ENCODE measurements around the gene DUSP2.

The DUSP2 gene

DNA sequence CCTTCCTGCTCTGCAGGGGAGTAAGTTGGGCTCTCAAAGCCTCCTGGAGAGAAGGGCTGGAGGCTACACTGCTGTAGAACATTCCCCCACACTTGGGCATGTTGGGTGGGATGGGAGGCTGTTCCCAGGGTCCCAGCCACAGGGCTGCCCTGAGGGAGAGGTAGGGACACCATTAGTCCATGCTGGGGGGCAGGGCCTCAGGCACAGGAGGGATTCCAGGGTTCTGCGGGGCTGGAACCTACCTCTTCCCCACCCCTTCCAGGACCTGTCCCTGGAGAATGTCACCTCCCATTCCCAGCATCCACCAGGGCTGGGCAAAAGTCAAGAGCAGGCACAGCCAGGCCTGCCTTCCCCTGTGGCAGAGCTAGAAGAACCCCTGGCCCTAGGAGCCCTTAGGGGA is 21.9 kb downstream of the DUSP2 start:
- H3K27me3 Mint-ChIP-seq = peaks cover 49% of the 10 kb centered on the region
- no peak overlapping the region for H3K27ac Mint-ChIP-seq
- peaks cover 60% of the 10 kb centered on the region for H3K4me1 Mint-ChIP-seq (ENCODE audit: low read depth)
- H3K36me3 Mint-ChIP-seq (ENCODE audit: low read depth) = no peaks in the 10 kb centered on the region
- no peaks in the 10 kb centered on the region for H3K9me3 Mint-ChIP-seq
- no peak overlapping the region for H3K4me3 Mint-ChIP-seq
- intact Hi-C loops (cut with micrococcal nuclease) = no loop called here

DNA sequence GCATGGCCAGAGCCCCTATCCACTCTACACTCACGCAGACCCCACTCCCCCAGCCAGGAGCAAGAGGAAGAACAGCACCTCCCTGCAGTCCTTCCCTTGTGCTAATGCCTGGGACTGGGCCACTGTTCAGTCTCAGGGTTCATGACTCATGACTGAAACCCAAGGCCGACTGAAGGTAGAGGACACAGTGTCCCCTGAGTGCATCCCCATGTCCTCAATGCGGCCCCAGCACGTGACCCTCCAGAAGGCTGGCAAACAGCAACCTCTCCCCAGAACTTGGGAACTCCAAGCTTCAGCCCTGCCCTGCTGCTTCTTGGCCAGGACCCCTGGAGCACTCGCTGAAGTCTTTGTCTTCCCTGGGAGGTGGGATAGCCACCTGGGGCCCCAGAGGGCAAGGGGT is 22.8 kb downstream of the DUSP2 start:
- H3K36me3 Mint-ChIP-seq (ENCODE audit: low read depth) = no peaks in the 10 kb centered on the region
- H3K4me1 Mint-ChIP-seq (ENCODE audit: low read depth) = peaks cover 66% of the 10 kb centered on the region
- H3K27ac Mint-ChIP-seq = no peak overlapping the region
- no peaks in the 10 kb centered on the region for H3K9me3 Mint-ChIP-seq
- intact Hi-C loops (cut with micrococcal nuclease) = no loop called here
- peaks cover 58% of the 10 kb centered on the region for H3K27me3 Mint-ChIP-seq
- H3K4me3 Mint-ChIP-seq = no peak overlapping the region

DNA sequence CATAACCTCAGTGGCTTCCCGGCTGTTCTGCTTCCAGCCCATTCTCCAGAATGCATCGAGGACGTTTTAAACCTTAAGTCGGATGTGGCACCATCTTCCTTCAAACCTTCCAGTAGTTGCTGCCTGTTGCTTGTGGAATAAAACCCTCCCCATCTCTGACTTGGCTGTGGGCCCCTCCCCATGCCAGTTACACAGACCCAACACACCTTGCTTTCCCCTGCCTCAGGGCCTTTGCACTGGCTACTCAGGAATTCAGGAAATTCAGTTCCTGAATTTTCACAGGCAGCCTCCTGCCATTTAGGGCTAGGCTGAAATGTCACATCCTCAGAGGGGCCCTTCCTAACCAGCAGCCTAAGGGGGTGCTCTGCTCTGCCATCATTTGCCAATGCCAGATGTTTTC is 23.8 kb downstream of the DUSP2 start:
- H3K27me3 Mint-ChIP-seq = peaks cover 63% of the 10 kb centered on the region
- intact Hi-C loops (cut with micrococcal nuclease) = no loop called here
- H3K4me3 Mint-ChIP-seq = no peak overlapping the region
- no peak overlapping the region for H3K27ac Mint-ChIP-seq
- no peaks in the 10 kb centered on the region for H3K9me3 Mint-ChIP-seq
- H3K4me1 Mint-ChIP-seq (ENCODE audit: low read depth) = peaks cover 67% of the 10 kb centered on the region
- no peaks in the 10 kb centered on the region for H3K36me3 Mint-ChIP-seq (ENCODE audit: low read depth)

DNA sequence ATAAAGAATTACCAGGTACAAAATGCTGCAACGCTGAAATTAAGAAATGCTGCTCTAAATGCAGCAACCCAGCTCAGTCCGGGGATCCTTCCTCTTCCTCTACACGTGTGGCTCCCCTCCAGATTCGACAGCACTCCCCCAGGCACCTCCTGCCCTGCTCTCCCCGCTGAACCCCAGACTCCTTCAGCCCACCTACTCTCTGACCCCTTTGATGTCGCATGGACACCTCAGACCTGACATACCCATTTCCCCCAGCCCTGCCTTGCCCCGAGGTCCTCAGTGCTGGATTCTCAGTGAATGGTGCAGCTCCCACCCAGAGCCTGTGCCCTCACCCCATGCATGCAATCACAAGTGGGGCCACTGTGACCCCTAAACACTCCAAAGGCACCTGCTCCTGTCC is 24.2 kb downstream of the DUSP2 start:
- Mint-ChIP-seq H3K4me3 (no peak overlapping the region), H3K9me3 (no peaks in the 10 kb centered on the region), H3K27ac (no peak overlapping the region), H3K4me1 (ENCODE audit: low read depth) (peaks cover 71% of the 10 kb centered on the region), H3K36me3 (ENCODE audit: low read depth) (no peaks in the 10 kb centered on the region), H3K27me3 (peaks cover 67% of the 10 kb centered on the region)
- intact Hi-C loops (cut with micrococcal nuclease) = no loop called here

DNA sequence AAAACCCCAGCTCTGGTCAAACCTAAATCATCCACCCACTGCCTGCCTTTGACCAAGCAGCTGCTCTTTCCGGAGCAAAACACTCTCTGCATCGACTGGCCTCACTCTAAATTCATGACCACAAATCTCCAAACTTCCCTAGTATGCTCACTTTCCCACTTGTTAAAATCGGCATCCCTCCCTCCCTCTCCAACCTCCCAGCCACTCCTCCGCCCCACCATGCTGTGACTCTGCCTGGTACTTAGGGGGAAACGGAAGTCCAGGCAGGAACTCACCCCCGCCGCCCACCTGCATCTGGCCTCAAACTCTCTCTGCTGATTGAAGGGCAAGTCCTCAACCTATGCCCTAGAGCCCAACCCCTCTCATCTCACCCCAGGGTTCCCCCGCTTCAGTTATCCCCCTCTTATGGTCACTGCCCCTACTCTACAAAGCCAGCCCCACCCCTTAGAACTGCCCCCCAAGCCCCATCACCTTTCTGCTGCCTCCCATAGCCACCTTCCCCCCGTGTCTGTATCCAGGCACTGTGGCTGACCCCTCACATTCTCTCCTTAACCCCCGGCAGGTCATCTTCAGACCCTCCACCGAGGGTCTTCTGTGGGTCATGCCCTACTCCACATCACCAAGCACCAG is 25.0 kb downstream of the DUSP2 start:
- Mint-ChIP-seq H3K4me3 (no peak overlapping the region), H3K27me3 (peaks cover 73% of the 10 kb centered on the region), H3K27ac (peak overlapping the region; percentile 25), H3K9me3 (no peaks in the 10 kb centered on the region), H3K4me1 (ENCODE audit: low read depth) (peaks cover 73% of the 10 kb centered on the region), H3K36me3 (ENCODE audit: low read depth) (no peaks in the 10 kb centered on the region)
- intact Hi-C loops (cut with micrococcal nuclease) = no loop called here

DNA sequence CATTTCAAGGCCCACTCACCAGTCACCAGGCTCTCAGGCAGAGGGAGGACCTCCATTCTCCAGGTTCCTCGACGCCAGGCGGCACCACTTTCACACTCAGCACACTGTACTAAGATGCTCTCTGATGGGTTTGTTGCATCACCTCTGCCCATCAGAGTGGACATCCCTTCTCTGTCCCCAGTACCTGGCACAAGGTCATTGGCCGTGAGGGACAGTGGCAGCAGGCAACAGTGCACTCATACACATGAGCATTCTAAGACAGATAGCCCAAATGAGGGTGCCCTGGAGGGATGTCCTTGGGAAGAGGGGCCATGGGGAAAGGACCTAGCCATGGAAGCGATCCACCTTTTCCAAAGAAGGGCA is 25.9 kb downstream of the DUSP2 start:
- Mint-ChIP-seq H3K36me3 (ENCODE audit: low read depth) (no peaks in the 10 kb centered on the region), H3K27me3 (peaks cover 71% of the 10 kb centered on the region), H3K4me3 (no peak overlapping the region)

DNA sequence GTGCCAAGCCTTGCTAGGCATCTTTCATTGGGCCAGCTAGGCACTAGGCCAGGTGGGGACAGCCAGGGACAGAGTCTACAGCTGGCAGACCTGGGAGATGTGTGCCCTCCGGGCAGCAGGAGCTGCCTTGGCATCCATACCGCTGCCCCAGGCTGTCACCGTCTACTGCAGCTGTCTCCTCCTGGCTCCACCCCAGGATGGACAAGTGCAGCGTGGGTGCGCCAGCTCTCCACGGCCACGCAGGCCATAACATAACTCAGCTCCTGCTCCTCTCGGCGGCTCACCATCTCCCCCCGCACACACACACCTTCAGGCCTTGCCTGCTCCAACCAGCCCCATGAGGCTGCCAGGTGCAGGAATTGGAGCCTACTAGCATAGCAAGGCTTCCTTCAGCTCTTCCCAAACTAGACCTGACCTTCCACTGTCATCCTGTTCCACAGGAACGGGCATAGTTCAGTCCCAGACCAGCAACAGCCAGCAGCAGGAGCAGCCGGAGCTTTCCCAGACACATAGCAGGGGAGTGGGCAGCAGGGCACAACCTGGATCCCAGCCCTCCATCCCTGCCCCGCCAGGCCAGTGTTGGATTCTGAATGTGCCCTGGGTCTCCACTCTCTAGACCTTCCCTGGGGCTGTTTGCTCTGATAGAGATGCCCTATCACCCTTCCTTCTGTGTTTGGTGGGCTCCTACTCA is 26.4 kb downstream of the DUSP2 start:
- intact Hi-C loops (cut with micrococcal nuclease) = no loop called here
- Mint-ChIP-seq H3K4me1 (ENCODE audit: low read depth) (peaks cover 60% of the 10 kb centered on the region), H3K4me3 (no peak overlapping the region), H3K9me3 (no peaks in the 10 kb centered on the region), H3K27me3 (peaks cover 75% of the 10 kb centered on the region), H3K27ac (no peak overlapping the region), H3K36me3 (ENCODE audit: low read depth) (no peaks in the 10 kb centered on the region)

More for the DNA sequence above, 25.9 kb downstream of the DUSP2 start:
- peaks cover 65% of the 10 kb centered on the region for H3K4me1 Mint-ChIP-seq (ENCODE audit: low read depth)
- H3K27ac Mint-ChIP-seq = no peak overlapping the region
- no peaks in the 10 kb centered on the region for H3K9me3 Mint-ChIP-seq
- intact Hi-C loops (cut with micrococcal nuclease) = no loop called here

DNA sequence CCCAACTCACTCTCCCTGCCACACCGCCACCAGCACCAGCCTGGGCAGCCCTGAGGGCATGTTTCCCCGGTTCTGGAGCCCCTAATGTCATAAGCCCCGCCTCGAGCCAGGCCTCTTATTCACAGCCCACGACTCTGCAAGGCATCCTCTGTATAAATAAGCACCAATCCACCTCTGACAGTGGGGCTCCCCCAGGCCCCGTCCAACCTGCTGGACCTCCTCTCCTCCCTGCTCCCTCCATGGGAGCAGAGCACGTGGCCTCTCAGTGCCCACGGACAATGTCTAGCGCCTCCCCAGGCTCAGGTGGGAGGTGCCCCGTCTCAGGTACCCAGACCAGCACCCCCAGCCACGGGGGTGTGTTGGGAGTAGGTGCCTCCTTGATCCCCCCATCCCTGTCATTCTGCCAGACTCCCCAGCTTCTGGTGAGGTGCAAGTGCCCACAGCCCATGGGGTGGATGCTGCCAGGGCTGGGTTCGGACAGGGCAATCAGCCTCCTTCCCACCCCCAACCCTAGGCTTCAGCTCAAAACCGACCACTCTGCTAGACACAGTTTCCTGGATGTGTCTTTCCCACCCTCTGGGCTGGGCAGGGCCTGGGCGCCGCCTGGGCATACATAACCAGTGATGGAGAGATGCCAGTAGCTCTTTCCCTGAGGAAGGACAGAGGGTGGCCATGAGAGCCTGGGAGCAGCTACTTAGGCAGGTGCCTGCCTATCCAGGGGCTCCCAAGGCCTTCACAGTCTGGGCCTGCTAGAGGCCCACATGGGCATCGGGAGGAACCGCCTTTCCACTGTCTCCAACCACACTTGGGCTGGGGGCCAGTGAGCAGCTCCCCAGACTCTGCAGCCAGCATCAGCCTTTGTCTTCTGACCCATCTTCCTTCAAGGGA is 27.3 kb downstream of the DUSP2 start:
- Mint-ChIP-seq H3K4me3 (no peak overlapping the region), H3K27me3 (peaks cover 81% of the 10 kb centered on the region), H3K9me3 (no peaks in the 10 kb centered on the region), H3K4me1 (ENCODE audit: low read depth) (peaks cover 51% of the 10 kb centered on the region), H3K27ac (no peak overlapping the region), H3K36me3 (ENCODE audit: low read depth) (no peaks in the 10 kb centered on the region)
- intact Hi-C loops (cut with micrococcal nuclease) = no loop called here

DNA sequence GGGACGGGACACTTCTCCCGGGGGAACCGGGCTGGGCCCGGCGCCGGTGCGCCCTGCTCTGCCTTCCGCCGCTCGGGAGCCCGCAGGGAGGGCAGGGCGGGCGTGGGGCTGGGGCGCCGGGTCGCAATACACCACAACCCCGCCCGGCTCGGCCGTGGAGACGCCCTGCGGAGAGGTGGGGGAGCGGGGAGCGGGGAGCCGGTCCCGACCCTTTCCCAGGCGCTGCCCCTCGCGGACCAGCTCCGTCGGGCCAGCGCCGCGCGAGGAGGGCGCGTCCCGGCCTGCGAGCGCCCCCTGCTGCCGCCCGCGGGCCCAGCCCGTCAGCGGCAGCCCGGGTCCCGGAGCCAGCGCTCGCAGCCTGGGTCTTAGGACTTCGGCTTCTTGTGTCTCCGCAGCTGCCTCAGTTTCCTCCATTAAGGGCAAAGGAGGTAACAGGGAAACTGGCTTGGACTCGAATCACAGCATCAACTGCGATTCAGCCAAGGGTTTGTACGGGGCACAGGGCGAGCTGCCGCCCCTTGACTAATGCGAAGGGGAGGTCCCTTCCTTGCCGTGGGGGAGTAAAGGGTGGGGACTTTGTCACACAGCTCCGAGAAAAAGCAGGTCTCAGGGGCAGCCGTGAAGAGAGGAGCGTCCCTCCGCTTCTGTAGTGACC is 28.2 kb downstream of the DUSP2 start:
- Mint-ChIP-seq H3K27ac (no peak overlapping the region), H3K36me3 (ENCODE audit: low read depth) (no peaks in the 10 kb centered on the region), H3K4me1 (ENCODE audit: low read depth) (peaks cover 44% of the 10 kb centered on the region), H3K4me3 (no peak overlapping the region), H3K9me3 (no peaks in the 10 kb centered on the region), H3K27me3 (peaks cover 82% of the 10 kb centered on the region)
- intact Hi-C loops (cut with micrococcal nuclease) = no loop called here

DNA sequence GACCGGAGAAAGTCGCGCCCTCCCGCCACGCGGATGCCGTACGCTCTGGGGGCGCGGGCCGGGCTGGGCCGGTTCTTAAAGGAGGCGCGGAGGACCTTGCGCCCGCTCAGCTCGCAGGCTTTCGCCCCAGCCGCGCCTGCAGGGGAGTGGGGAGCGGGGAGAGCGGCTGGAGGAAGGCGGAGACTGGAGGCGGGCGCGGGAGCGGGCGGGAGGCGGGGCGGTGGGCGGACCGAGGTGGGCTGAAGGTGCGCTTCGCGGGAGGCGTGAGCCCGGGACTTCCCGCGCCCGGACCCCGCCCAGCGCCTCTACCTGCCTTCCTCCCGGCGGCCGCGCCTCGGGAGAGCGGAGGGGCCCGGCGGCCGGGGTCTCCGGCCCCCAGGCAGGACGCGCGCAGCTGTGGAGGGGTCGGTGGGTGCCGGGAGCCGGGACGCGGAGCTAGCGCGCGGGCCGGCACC is 28.8 kb downstream of the DUSP2 start, which contains the start of gene ADRA2B:
Gene ADRA2B, minus strand, starts transcription at position 148 of the 455 bp plus-strand sequence. CDS start 422 bp downstream, outside the sequence.
- intact Hi-C loops (cut with micrococcal nuclease) = no loop called here
- Mint-ChIP-seq H3K4me3 (peak within 1 kb of the TSS; percentile 75), H3K27ac (no peak within 1 kb of the TSS), H3K4me1 (ENCODE audit: low read depth) (peaks cover 44% of the 10 kb centered on the region), H3K36me3 (ENCODE audit: low read depth) (no peaks in the 10 kb centered on the region), H3K27me3 (peaks cover 81% of the 10 kb centered on the region), H3K9me3 (no peaks in the 10 kb centered on the region)

DNA sequence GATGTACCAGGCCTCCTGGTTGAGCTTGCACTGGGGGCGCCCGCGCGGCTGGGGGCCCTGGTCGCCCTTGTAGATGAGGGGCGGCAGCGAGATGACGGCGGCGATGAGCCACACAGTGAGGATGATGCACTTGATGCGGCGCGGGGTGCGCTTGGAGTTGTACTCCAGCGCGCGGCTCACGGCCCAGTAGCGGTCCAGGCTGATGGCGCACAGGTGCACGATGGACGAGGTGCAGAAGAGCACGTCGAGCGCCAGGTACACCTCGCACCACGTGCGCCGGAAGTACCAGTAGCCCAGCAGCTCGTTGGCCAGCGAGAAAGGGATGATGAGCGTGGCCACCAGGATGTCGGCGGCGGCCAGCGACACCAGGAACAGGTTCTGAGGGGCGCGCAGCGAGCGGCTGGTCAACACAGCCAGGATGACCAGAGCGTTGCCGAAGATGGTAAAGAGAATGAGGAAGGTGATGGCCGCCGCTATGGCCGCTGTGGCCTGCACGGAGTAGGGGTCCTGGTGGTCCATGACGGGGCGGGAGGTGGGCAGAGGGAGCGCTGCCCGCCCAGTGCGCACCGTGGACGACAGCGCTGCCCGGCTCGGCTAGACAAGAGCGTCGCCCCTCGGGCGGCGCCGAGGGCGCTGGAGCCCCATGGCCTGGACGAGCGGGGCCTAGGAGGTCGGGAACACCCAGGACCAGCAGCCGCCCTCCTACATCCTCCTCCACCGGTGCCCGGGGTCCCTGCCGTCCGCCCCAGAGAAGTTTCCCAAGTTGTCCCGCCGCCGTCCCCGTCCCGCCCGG is 29.4 kb downstream of the DUSP2 start:
- peaks cover 39% of the 10 kb centered on the region for H3K4me1 Mint-ChIP-seq (ENCODE audit: low read depth)
- peak overlapping the region; percentile 75 for H3K4me3 Mint-ChIP-seq
- no peaks in the 10 kb centered on the region for H3K36me3 Mint-ChIP-seq (ENCODE audit: low read depth)
- intact Hi-C loops (cut with micrococcal nuclease) = no loop called here
- no peaks in the 10 kb centered on the region for H3K9me3 Mint-ChIP-seq
- no peak overlapping the region for H3K27ac Mint-ChIP-seq
- peaks cover 76% of the 10 kb centered on the region for H3K27me3 Mint-ChIP-seq

DNA sequence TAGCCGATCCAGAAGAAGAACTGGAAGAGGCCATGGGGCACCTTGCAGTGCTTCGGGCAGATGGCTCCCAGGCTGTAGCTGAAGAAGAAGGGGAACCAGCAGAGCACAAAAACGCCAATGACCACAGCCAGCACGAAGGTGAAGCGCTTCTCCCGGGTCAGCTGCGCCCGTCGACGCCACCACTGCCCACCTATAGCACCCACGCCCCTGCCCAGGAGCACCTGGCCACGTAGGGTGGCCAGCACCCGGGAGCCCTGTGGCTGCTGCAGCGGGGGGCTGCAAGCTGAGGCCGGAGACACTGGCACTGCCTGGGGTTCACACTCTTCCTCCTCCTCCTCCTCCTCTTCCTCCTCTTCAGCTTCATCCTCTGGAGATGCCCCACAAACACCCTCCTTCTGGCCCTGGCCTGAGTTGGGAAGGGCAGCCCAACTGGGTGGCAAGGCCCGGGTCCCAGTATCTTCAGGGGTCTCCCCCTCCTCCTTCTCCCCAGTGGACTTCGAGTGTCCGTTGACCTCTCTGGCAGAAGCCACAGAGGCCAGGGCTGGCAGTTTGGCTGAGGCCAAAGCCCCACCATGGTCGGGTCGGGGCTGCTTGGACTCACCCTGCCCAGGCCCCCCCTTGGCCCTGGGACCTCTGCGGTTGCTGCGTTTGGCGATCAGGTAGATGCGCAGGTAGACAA is 30.2 kb downstream of the DUSP2 start:
- H3K4me3 Mint-ChIP-seq = no peak overlapping the region
- H3K4me1 Mint-ChIP-seq (ENCODE audit: low read depth) = peaks cover 31% of the 10 kb centered on the region
- H3K27me3 Mint-ChIP-seq = peaks cover 75% of the 10 kb centered on the region
- H3K9me3 Mint-ChIP-seq = no peaks in the 10 kb centered on the region
- no peaks in the 10 kb centered on the region for H3K36me3 Mint-ChIP-seq (ENCODE audit: low read depth)
- H3K27ac Mint-ChIP-seq = no peak overlapping the region
- intact Hi-C loops (cut with micrococcal nuclease) = no loop called here

DNA sequence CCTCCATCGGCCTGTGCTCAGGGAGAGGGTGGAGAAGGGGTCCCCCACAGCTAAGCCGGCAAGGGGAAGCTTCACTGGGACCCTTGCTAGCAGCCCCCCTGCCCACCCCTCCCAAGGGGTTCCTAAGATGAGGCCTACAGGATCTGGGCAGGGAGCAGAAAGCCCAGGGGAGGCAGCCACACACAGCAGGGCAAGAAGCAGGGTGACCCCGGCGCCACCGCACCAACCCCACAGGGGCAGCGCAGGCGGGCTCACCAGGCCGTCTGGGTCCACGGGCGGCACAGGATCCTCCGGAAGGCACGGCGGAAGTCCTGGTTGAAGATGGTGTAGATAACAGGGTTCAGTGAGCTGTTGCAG is 30.7 kb downstream of the DUSP2 start:
- intact Hi-C loops (cut with micrococcal nuclease) = no loop called here
- Mint-ChIP-seq H3K4me1 (ENCODE audit: low read depth) (peaks cover 26% of the 10 kb centered on the region), H3K4me3 (no peak overlapping the region), H3K36me3 (ENCODE audit: low read depth) (no peaks in the 10 kb centered on the region), H3K27me3 (peaks cover 73% of the 10 kb centered on the region), H3K9me3 (no peaks in the 10 kb centered on the region), H3K27ac (no peak overlapping the region)

All from dendritic cell treated with granulocyte-macrophage colony-stimulating factor and Interleukin-4, amounts not matched to agents 40 ng/mL and 50 ng/mL, for 4 days (primary cell).